Stimulated activated CD4-positive, alpha-beta T cell treated with anti-CD3 and anti-CD28 coated beads, Interleukin-2, amount 100 ng/mL, for 24 hours (primary cell): ENCODE measurements around the gene GAGE12J.
"Not testable (repeated sequence)": the region's sequence is repeated elsewhere in the genome, so short reads cannot be mapped to it uniquely, and the experiment has no call there.

ENCODE experiments used
- DNase-seq, 2 donors: peaks; one replicate each; pipeline ENCODE4 v3.0.0-alpha.2; 2020

GAGE12J gene

GRCh38 chrX:49321737-49322136 is at the start of gene GAGE12J:
Gene GAGE12J, plus strand, starts transcription at chrX:49322037. Its CDS starts 1,157 bp downstream, at chrX:49323194.
- not testable (repeated sequence) for DNase-seq

- DNase-seq = no peak
Measured at GRCh38 chrX:49272421-49272820, 49.4 kb upstream of the GAGE12J start.

DNA sequence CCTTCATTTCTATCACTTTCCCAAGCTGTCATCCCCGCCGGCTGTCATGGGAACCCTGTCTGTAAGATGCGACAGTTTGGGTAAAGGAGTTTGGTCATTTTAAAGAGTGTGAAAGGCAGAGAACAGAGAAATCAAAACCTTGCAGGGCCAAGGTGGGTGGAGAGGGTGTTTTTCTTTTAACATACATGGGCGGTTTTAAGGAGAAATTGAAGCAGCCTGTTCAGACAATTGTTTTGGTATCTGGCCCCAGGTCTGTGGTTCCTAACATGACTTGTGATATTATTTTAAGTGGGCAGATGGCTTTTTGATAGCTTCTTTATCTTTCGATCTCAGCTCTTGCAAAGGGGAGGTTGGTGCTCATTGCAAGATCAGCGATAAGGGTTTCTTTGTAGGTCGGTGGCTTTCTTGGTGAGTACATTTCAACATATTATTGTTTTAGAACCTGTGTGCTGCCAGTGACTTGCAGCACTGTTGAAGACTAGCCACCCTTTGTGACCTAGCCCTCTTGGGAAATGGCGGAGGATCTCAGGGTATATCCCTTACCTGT is 48.6 kb upstream of the GAGE12J start:
- DNase-seq = peak; percentile 44 to 51

- no peak for DNase-seq
Measured at GRCh38 chrX:49276207-49276606, 45.6 kb upstream of the GAGE12J start.

- DNase-seq = peak in 1 of 2 donors; percentile 21
Measured at GRCh38 chrX:49276671-49277534, 44.9 kb upstream of the GAGE12J start.

DNA sequence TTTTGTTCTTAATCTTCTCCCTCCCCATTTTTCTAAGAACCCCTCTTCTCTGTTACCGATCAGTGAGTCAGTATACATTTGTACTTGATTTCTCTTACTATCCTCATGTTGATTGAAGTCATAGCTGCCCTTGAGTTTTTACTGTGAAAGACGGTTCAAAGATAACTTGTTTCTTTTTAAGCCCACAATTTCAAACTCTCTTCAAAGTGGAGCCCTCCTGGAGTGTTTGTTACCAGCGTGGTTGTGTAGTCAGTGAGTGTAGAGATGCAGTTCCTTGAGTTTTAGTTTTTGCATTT is 44.4 kb upstream of the GAGE12J start:
- no peak for DNase-seq

DNA sequence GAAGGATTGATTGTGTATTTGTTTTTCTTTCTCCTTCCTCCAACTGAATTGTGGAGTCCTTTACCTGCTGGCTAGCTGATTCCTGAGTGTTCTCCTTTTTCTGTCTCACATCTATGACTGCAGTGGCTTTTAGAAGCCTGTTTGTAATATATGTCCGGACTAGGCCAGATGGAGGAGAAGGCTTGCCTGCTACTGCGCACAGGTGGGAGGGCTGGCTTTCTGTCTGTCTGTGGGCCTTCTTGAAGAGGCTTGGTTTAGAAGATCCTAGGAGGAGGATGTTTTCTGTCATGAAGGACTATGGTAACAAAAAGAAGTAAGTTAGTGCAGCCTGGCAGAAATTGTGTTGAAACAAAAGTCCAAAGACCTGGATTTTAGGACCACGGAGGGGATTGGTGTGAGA is 43.8 kb upstream of the GAGE12J start:
- no peak for DNase-seq

DNA sequence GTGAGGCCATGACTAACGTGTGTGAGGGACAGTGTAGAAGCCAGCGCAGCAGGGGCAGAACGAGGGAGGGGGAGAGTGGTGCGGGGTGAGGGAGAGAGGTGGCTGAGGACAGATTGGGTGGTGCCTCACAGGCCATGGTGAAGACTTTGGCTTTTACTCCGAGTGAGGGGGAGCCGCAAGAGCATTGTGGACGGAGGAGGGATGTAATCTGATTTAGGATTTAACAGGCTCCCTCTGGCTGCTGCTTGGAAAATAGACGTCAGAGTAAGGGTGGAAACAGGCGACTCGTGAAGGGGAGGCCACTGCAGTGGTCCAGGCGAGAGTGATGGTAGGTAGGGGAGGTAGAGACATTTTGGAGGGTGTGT is 39.2 kb upstream of the GAGE12J start:
- no peak for DNase-seq

DNA sequence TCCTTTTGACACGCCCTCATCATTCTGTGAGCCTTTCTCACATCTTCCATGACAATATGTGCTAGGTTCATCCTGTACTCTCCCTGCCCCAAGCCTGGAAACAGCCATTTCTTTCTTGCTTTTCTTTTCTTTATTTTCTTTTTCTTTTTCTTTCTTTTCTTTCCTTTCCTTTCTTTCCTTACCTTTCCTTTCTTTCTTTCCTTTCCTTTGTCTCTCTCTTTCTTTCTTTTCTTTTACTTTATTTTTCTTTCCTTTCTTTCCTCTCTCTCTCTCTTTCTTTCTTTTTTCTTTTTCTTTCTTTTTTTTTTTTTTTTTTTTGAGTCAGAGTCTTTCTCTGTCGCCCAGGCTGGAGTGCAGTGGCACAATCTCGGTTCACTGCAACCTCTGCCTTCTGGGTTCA is 37.6 kb upstream of the GAGE12J start:
- DNase-seq = no peak

- DNase-seq = no peak
Measured at GRCh38 chrX:49286136-49286535, 35.7 kb upstream of the GAGE12J start.

GRCh38 chrX:49286581-49286980 is 35.3 kb upstream of the GAGE12J start:
- no peak for DNase-seq

GRCh38 chrX:49287665-49288064 is 34.2 kb upstream of the GAGE12J start:
- DNase-seq = no peak

DNA sequence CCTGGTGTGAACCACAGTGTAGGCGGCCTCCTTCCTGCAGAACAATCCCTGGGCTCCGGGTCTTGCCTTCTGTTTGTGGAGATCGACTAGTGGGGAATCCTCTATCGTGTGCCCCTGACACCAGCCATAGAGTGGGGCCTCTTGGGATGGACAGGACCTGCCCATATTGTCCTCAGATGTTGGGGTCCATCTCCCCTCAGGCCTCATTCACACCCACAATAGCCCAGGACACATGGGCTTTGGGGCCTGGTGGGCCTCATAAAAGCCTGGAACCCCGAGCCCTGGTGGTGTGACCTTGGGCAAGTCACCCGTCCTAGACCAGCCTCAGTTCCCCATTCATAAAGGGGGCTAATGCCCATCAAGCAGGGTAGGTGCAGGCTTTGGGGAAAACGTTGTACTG is 31.6 kb upstream of the GAGE12J start:
- no peak for DNase-seq

GRCh38 chrX:49291615-49292337 is 30.1 kb upstream of the GAGE12J start:
- peak; percentile 78 to 79 for DNase-seq

GRCh38 chrX:49292400-49293362 is 29.2 kb upstream of the GAGE12J start:
- DNase-seq = no peak

- not testable (repeated sequence) for DNase-seq
Measured at GRCh38 chrX:49299293-49299692, 22.5 kb upstream of the GAGE12J start.

DNA sequence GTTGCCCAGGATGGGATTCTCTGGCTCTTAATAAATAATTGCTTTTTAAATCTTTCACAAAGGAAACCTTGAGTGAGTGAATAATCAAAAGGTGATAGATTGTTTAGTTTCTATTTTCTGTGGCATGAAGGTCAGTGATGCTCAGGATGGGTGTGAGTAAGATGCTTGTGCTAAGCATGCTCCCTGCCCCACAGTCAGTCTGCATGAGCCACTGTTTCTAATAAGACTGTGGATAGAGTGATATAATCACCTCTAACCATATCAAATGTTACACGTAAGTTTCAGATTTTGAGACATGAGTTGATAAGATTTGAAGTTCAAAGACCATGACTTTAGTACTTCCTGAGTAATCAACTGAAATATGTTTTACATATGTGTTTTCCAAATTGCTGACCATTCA is 21.1 kb upstream of the GAGE12J start:
- DNase-seq = no peak

- no peak for DNase-seq
Measured at GRCh38 chrX:49303346-49303745, 18.5 kb upstream of the GAGE12J start, which contains the start of gene GAGE10. Gene GAGE10, plus strand, starts transcription at chrX:49303646. Its CDS starts 1,214 bp downstream, at chrX:49304860.

GRCh38 chrX:49307775-49308174 is 14.1 kb upstream of the GAGE12J start:
- DNase-seq = not testable (repeated sequence)

- peak in 1 of 2 donors; percentile 6 for DNase-seq
Measured at GRCh38 chrX:49308604-49309269, 13.1 kb upstream of the GAGE12J start.

DNA sequence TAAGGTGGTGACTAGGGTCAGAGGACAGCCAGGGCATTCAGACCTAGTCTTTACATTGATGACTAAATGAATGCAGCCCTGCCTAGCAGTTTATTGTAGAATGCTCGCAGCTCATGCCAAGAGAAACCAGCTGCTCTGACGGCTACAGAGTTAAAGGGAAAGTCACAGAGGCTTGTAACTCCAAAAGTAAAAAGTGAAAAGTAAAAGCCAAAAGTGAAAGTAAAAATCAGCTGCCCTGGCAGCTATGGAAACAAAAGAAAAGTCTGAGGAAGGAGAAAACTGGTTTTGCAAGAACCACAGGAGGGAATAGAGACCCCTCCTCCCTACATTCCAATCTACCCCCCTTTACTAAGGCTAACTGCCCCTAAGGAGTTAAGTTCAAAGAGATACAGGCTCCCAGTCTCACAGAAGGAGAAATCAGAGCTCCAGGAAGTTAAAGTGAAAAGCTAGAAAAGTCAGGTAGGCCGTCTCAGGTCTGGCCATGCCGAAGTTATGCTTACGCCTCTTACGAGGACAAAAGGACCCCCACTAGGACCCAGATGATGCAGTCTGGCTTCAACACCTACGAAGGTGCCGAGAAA is 12.3 kb upstream of the GAGE12J start:
- no peak for DNase-seq

DNA sequence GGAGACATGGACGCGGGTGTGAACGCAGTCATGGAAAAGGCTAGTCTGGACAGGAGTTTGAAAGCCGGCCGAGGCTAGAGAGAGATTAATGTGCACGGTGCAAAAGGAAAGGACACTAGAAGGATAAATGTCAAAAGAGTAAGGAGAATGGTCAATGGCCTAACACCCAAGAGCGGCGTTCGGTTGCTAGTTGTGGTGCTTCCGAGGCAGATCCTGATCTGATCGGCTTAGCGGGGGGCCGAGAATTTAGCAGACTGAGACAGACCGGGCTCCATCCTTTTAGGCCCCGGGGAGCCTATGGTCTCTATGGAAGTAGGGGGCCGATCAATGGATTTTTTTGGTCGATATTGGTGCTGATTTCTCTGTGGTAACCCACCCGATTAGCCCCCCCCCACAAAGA is 11.5 kb upstream of the GAGE12J start:
- DNase-seq = no peak
